HG02588 (cell line): Measurements from ENCODE around the gene FAM185A.
"Not testable (repeated sequence)": the region's sequence is repeated elsewhere in the genome, so short reads cannot be mapped to it uniquely, and the experiment has no call there.

Source experiments
- ATAC-seq: cut with Tn5 transposase; IDR thresholded peaks from one replicate; pipeline ENCODE4 v1.9.1; 2021; ENCODE audit warnings: mild to moderate bottlenecking, moderate library complexity; ENCODE audit not compliant: unreplicated experiment

FAM185A gene

GRCh38 chr7:102748605-102749444 lies at the start of gene FAM185A:
FAM185A (plus strand) TSS chr7:102748999; CDS start chr7:102749208, 209 bp downstream.
- peak; percentile 99 for ATAC-seq

GRCh38 chr7:102713011-102713690 lies 35.6 kb upstream of the FAM185A start:
- peak; percentile 60 for ATAC-seq

GRCh38 chr7:102713691-102714080 lies 35.1 kb upstream of the FAM185A start:
- peak; percentile 73 for ATAC-seq

GRCh38 chr7:102714774-102715522 lies 33.9 kb upstream of the FAM185A start:
- ATAC-seq: not testable (repeated sequence)

GRCh38 chr7:102715718-102716117 lies 33.1 kb upstream of the FAM185A start:
- ATAC-seq: not testable (repeated sequence)

- ATAC-seq: not testable (repeated sequence)
These were observed 30.3 kb upstream of the FAM185A start for GRCh38 chr7:102718491-102718890.

- ATAC-seq: not testable (repeated sequence)
These were observed 22.6 kb upstream of the FAM185A start for GRCh38 chr7:102726170-102726569.

- ATAC-seq: not testable (repeated sequence)
These were observed 19.1 kb upstream of the FAM185A start for GRCh38 chr7:102729670-102730069.

- not testable (repeated sequence) for ATAC-seq
These were observed 18.4 kb upstream of the FAM185A start for GRCh38 chr7:102730431-102730830.

- ATAC-seq: not testable (repeated sequence)
These were observed 6.6 kb upstream of the FAM185A start for GRCh38 chr7:102742002-102742771.

- ATAC-seq: not testable (repeated sequence)
These were observed 4.9 kb upstream of the FAM185A start for GRCh38 chr7:102743861-102744260.

GRCh38 chr7:102745494-102746288 lies 3.1 kb upstream of the FAM185A start:
- ATAC-seq: not testable (repeated sequence)

GRCh38 chr7:102749445-102749786 lies 617 bp downstream of the FAM185A start:
- ATAC-seq: not testable (repeated sequence)

- ATAC-seq: not testable (repeated sequence)
These were observed 9.4 kb downstream of the FAM185A start for GRCh38 chr7:102758227-102758626.

GRCh38 chr7:102759934-102760333 lies 11.1 kb downstream of the FAM185A start:
- not testable (repeated sequence) for ATAC-seq

GRCh38 chr7:102761234-102761633 lies 12.4 kb downstream of the FAM185A start:
- not testable (repeated sequence) for ATAC-seq

GRCh38 chr7:102763295-102763905 lies 14.6 kb downstream of the FAM185A start:
- not testable (repeated sequence) for ATAC-seq

GRCh38 chr7:102769657-102770192 lies 20.9 kb downstream of the FAM185A start:
- not testable (repeated sequence) for ATAC-seq

GRCh38 chr7:102770467-102770866 lies 21.7 kb downstream of the FAM185A start:
- ATAC-seq: not testable (repeated sequence)
